HG02840 (cell line): ENCODE data around the gene DMC1.

Source experiments
- ATAC-seq: cut with Tn5 transposase; IDR thresholded peaks from one replicate; pipeline ENCODE4 v1.9.1; 2021; ENCODE audit warnings: mild to moderate bottlenecking, moderate library complexity, moderate number of reproducible peaks; ENCODE audit not compliant: unreplicated experiment, low FRiP score

DMC1 gene

GRCh38 chr22:38504731-38505540, 65.0 kb downstream of the DMC1 start:
- ATAC-seq = no peak

GRCh38 chr22:38503021-38503420, 67.0 kb downstream of the DMC1 start:
- ATAC-seq = no peak

- ATAC-seq = no peak
Observed at GRCh38 chr22:38501797-38502672, 67.9 kb downstream of the DMC1 start.

GRCh38 chr22:38497869-38498268, 72.1 kb downstream of the DMC1 start:
- ATAC-seq = no peak

GRCh38 chr22:38494939-38495338, 75.0 kb downstream of the DMC1 start:
- ATAC-seq = no peak

GRCh38 chr22:38494498-38494897, 75.5 kb downstream of the DMC1 start:
- ATAC-seq = no peak

GRCh38 chr22:38491707-38492348, 78.2 kb downstream of the DMC1 start:
- no peak for ATAC-seq

- ATAC-seq = no peak
Observed at GRCh38 chr22:38490915-38491314, 79.1 kb downstream of the DMC1 start.

- ATAC-seq = no peak
Observed at GRCh38 chr22:38490475-38490874, 79.5 kb downstream of the DMC1 start.

GRCh38 chr22:38489561-38490145, 80.3 kb downstream of the DMC1 start:
- no peak for ATAC-seq

- no peak for ATAC-seq
Observed at GRCh38 chr22:38489142-38489541, 80.8 kb downstream of the DMC1 start.

- no peak for ATAC-seq
Observed at GRCh38 chr22:38487946-38488345, 82.0 kb downstream of the DMC1 start.

- no peak for ATAC-seq
Observed at GRCh38 chr22:38485783-38486182, 84.2 kb downstream of the DMC1 start.

GRCh38 chr22:38484244-38484643, 85.7 kb downstream of the DMC1 start:
- no peak for ATAC-seq

- ATAC-seq = no peak
Observed at GRCh38 chr22:38482662-38483308, 87.2 kb downstream of the DMC1 start.

- ATAC-seq = no peak
Observed at GRCh38 chr22:38481871-38482332, 88.1 kb downstream of the DMC1 start.

- ATAC-seq = no peak
Observed at GRCh38 chr22:38481162-38481870, 88.7 kb downstream of the DMC1 start.

- no peak for ATAC-seq
Observed at GRCh38 chr22:38479096-38479837, 90.7 kb downstream of the DMC1 start.

- ATAC-seq = no peak
Observed at GRCh38 chr22:38477585-38477984, 92.4 kb downstream of the DMC1 start.
